Activated CD4-positive, alpha-beta memory T cell treated with anti-CD3 and anti-CD28 coated beads for 36 hours (primary cell): Measurements from ENCODE around the gene RRBP1. TPM values are rescaled to one million over a fixed set of nuclear protein-coding genes. Genes with fewer than 3 reads are reported as not detected.
A peak's percentile ranks its signal among the peaks of the same experiment; 100 is the strongest.

Experiments used
- CTCF ChIA-PET: fragments of 350-600 bp; sonication (Branson Sonifier 250); formaldehyde crosslinking; loops from one replicate; lab custom pipeline; 2021; ENCODE audit warnings: antibody characterized with exemption, inconsistent platforms; lab: Charles Lee
- POLR2A ChIA-PET: fragments of 350-600 bp; sonication (Branson Sonifier 250); formaldehyde crosslinking; loops from one replicate; lab custom pipeline; 2021; ENCODE audit warnings: antibody characterized with exemption; lab: Charles Lee
- DNase-seq: peaks from one replicate; pipeline ENCODE4 v3.0.0-alpha.2; 2020
- H3K27ac Mint-ChIP-seq: one replicate; pipeline ENCODE4 v1.8.0; 2021; ENCODE audit warnings: mixed read lengths
- H3K27me3 Mint-ChIP-seq: one replicate; pipeline ENCODE4 v1.8.0; 2021; ENCODE audit warnings: mixed read lengths
- H3K36me3 Mint-ChIP-seq: one replicate; pipeline ENCODE4 v1.8.0; 2021; ENCODE audit warnings: mixed read lengths
- H3K4me1 Mint-ChIP-seq: one replicate; pipeline ENCODE4 v1.8.0; 2021; ENCODE audit warnings: low read depth, mixed read lengths
- H3K4me3 Mint-ChIP-seq: one replicate; pipeline ENCODE4 v1.8.0; 2021; ENCODE audit warnings: mild to moderate bottlenecking, mixed read lengths
- H3K9me3 Mint-ChIP-seq: one replicate; pipeline ENCODE4 v1.8.0; 2021; ENCODE audit warnings: mixed read lengths
- intact Hi-C: fragments of 100-400 bp; cut with micrococcal nuclease; formaldehyde crosslinking; loops from one replicate; pipeline ENCODE4 v1.15.1; 2023
- total RNA-seq, 2 experiments: library from RNA; stranded (reverse); gene quantifications; one replicate each; pipeline ENCODE4 v1.2.3, GENCODE V29; 2021

The RRBP1 gene
- total RNA-seq, 2 experiments from 2014 or later = 29.6 to 32.0 TPM

GRCh38 chr20:17668432-17668831, 13.6 kb downstream of the RRBP1 start:
- POLR2A ChIA-PET = no interaction called here
- H3K36me3 Mint-ChIP-seq = no peaks in the 10 kb centered on the region
- H3K4me1 Mint-ChIP-seq = peaks cover 35% of the 10 kb centered on the region
- no peak overlapping the region for H3K4me3 Mint-ChIP-seq
- no peaks in the 10 kb centered on the region for H3K9me3 Mint-ChIP-seq
- intact Hi-C loops = loop anchor here (5.0 kb wide), 2 partner anchors 136 to 161 kb away; partner anchors contain the start of gene BFSP1
- no peaks in the 10 kb centered on the region for H3K27me3 Mint-ChIP-seq
- no peak for DNase-seq
- no peak overlapping the region for H3K27ac Mint-ChIP-seq
- CTCF ChIA-PET = interaction anchor here (6.3 kb wide), 1 partner anchor 13 kb away, joined by 48 read pairs; the partner anchor contains the start of gene RRBP1

- Mint-ChIP-seq H3K4me3 (no peak overlapping the region), H3K4me1 (peaks cover 37% of the 10 kb centered on the region), H3K36me3 (peaks cover 1% of the 10 kb centered on the region), H3K27ac (no peak overlapping the region), H3K9me3 (no peaks in the 10 kb centered on the region), H3K27me3 (no peaks in the 10 kb centered on the region)
- no peak for DNase-seq
- POLR2A ChIA-PET = interaction anchor here (2.0 kb wide), 1 partner anchor 14 kb away, joined by 8 read pairs; the partner anchor contains the start of gene RRBP1
- intact Hi-C loops = loop anchor here (5.0 kb wide), 2 partner anchors 135 to 160 kb away; partner anchors contain the start of gene BFSP1
- CTCF ChIA-PET = interaction anchor here (6.3 kb wide), 1 partner anchor 14 kb away, joined by 48 read pairs; the partner anchor contains the start of gene RRBP1
Measured at GRCh38 chr20:17667445-17667844, 14.6 kb downstream of the RRBP1 start.

- no peak overlapping the region for H3K27ac Mint-ChIP-seq
- ChIA-PET CTCF (interaction anchor here (1.0 to 6.3 kb wide), 3 partner anchors 10 to 49 kb away, joined by 4 to 48 read pairs (median 9); partner anchors contain the start of gene RRBP1), POLR2A (interaction anchor here (1.0 to 2.0 kb wide), 2 partner anchors 9 to 15 kb away, joined by 4 to 8 read pairs; partner anchors contain the start of gene RRBP1)
- DNase-seq = peak; percentile 3
- no peak overlapping the region for H3K4me3 Mint-ChIP-seq
- H3K4me1 Mint-ChIP-seq = peaks cover 43% of the 10 kb centered on the region
- no peaks in the 10 kb centered on the region for H3K27me3 Mint-ChIP-seq
- H3K9me3 Mint-ChIP-seq = no peaks in the 10 kb centered on the region
- intact Hi-C loops = loop anchor here (5.0 kb wide), 2 partner anchors 134 to 159 kb away; partner anchors contain the start of gene BFSP1
- peaks cover 1% of the 10 kb centered on the region for H3K36me3 Mint-ChIP-seq
Measured at GRCh38 chr20:17666481-17666880, 15.6 kb downstream of the RRBP1 start.

GRCh38 chr20:17665756-17666155, 16.3 kb downstream of the RRBP1 start:
- no peaks in the 10 kb centered on the region for H3K27me3 Mint-ChIP-seq
- ChIA-PET POLR2A (interaction anchor here (1.0 to 2.0 kb wide), 2 partner anchors 9 to 16 kb away, joined by 4 to 8 read pairs; partner anchors contain the start of gene RRBP1), CTCF (interaction anchor here (1.0 to 6.3 kb wide), 4 partner anchors 9 to 129 kb away, joined by 4 to 48 read pairs (median 6); partner anchors contain the start of gene RRBP1)
- H3K4me3 Mint-ChIP-seq = no peak overlapping the region
- no peaks in the 10 kb centered on the region for H3K9me3 Mint-ChIP-seq
- intact Hi-C loops = loop anchor here (2.0 to 5.0 kb wide), 3 partner anchors 15 to 158 kb away; partner anchors contain the start of gene BFSP1
- H3K27ac Mint-ChIP-seq = no peak overlapping the region
- H3K36me3 Mint-ChIP-seq = peaks cover 1% of the 10 kb centered on the region
- peaks cover 43% of the 10 kb centered on the region for H3K4me1 Mint-ChIP-seq
- peak; percentile 4 for DNase-seq

- intact Hi-C loops = loop anchor here (2.0 kb wide), 1 partner anchor 17 kb away; no protein-coding TSS in a partner anchor
- ChIA-PET POLR2A (interaction anchor here (1.2 kb wide), 1 partner anchor 18 kb away, joined by 3 read pairs; the partner anchor contains the start of gene RRBP1), CTCF (interaction anchor here (1.1 to 6.3 kb wide), 4 partner anchors 15 to 127 kb away, joined by 4 to 48 read pairs (median 4); partner anchors contain the start of gene RRBP1)
- Mint-ChIP-seq H3K27me3 (no peaks in the 10 kb centered on the region), H3K4me3 (peak overlapping the region; percentile 38), H3K9me3 (no peaks in the 10 kb centered on the region), H3K36me3 (peaks cover 8% of the 10 kb centered on the region), H3K27ac (peak overlapping the region; percentile 30), H3K4me1 (peaks cover 38% of the 10 kb centered on the region)
- peak; percentile 51 for DNase-seq
Measured at GRCh38 chr20:17664025-17664633, 17.9 kb downstream of the RRBP1 start.

GRCh38 chr20:17663486-17663885, 18.6 kb downstream of the RRBP1 start:
- H3K4me1 Mint-ChIP-seq = peaks cover 38% of the 10 kb centered on the region
- DNase-seq = no peak
- H3K4me3 Mint-ChIP-seq = no peak overlapping the region
- ChIA-PET POLR2A (no interaction called here), CTCF (interaction anchor here (1.2 kb wide), 1 partner anchor 15 kb away, joined by 5 read pairs; no protein-coding TSS in a partner anchor)
- peaks cover 3% of the 10 kb centered on the region for H3K9me3 Mint-ChIP-seq
- no peak overlapping the region for H3K27ac Mint-ChIP-seq
- H3K27me3 Mint-ChIP-seq = no peaks in the 10 kb centered on the region
- peaks cover 12% of the 10 kb centered on the region for H3K36me3 Mint-ChIP-seq
- intact Hi-C loops = no loop called here

GRCh38 chr20:17663040-17663399, 19.0 kb downstream of the RRBP1 start:
- POLR2A ChIA-PET = no interaction called here
- no peak for DNase-seq
- Mint-ChIP-seq H3K27ac (no peak overlapping the region), H3K9me3 (peaks cover 3% of the 10 kb centered on the region), H3K4me1 (peaks cover 39% of the 10 kb centered on the region), H3K4me3 (no peak overlapping the region), H3K27me3 (no peaks in the 10 kb centered on the region), H3K36me3 (peaks cover 16% of the 10 kb centered on the region)
- intact Hi-C loops = no loop called here
- CTCF ChIA-PET = interaction anchor here (1.4 kb wide), 1 partner anchor 19 kb away, joined by 6 read pairs; the partner anchor contains the start of gene RRBP1

- peak; percentile 27 for DNase-seq
- peaks cover 19% of the 10 kb centered on the region for H3K36me3 Mint-ChIP-seq
- ChIA-PET POLR2A (interaction anchor here (0.7 kb wide), 1 partner anchor 20 kb away, joined by 4 read pairs; the partner anchor contains the start of gene RRBP1), CTCF (interaction anchor here (0.6 to 1.4 kb wide), 2 partner anchors 20 to 232 kb away, joined by 4 to 6 read pairs; partner anchors contain the start of gene RRBP1)
- no peak overlapping the region for H3K4me3 Mint-ChIP-seq
- intact Hi-C loops = no loop called here
- H3K27me3 Mint-ChIP-seq = no peaks in the 10 kb centered on the region
- H3K27ac Mint-ChIP-seq = no peak overlapping the region
- H3K4me1 Mint-ChIP-seq = peaks cover 40% of the 10 kb centered on the region
- H3K9me3 Mint-ChIP-seq = peaks cover 3% of the 10 kb centered on the region
Measured at GRCh38 chr20:17662333-17663039, 19.6 kb downstream of the RRBP1 start.

- POLR2A ChIA-PET = no interaction called here
- no peak for DNase-seq
- H3K27ac Mint-ChIP-seq = no peak overlapping the region
- no peaks in the 10 kb centered on the region for H3K27me3 Mint-ChIP-seq
- H3K4me3 Mint-ChIP-seq = no peak overlapping the region
- CTCF ChIA-PET = no interaction called here
- H3K9me3 Mint-ChIP-seq = peaks cover 3% of the 10 kb centered on the region
- H3K36me3 Mint-ChIP-seq = peaks cover 19% of the 10 kb centered on the region
- intact Hi-C loops = no loop called here
- H3K4me1 Mint-ChIP-seq = peaks cover 39% of the 10 kb centered on the region
Measured at GRCh38 chr20:17661121-17661744, 20.8 kb downstream of the RRBP1 start.

GRCh38 chr20:17660667-17661066, 21.4 kb downstream of the RRBP1 start:
- Mint-ChIP-seq H3K27ac (no peak overlapping the region), H3K4me3 (no peak overlapping the region), H3K9me3 (peaks cover 3% of the 10 kb centered on the region), H3K27me3 (no peaks in the 10 kb centered on the region), H3K4me1 (peaks cover 35% of the 10 kb centered on the region), H3K36me3 (peaks cover 19% of the 10 kb centered on the region)
- DNase-seq = no peak
- intact Hi-C loops = no loop called here
- ChIA-PET POLR2A (no interaction called here), CTCF (no interaction called here)

- no peak for DNase-seq
- H3K36me3 Mint-ChIP-seq = peaks cover 19% of the 10 kb centered on the region
- intact Hi-C loops = no loop called here
Measured at GRCh38 chr20:17659801-17660200, 22.2 kb downstream of the RRBP1 start.

More at GRCh38 chr20:17659801-17660200, 22.2 kb downstream of the RRBP1 start:
- CTCF ChIA-PET = interaction anchor here (0.6 kb wide), 1 partner anchor 128 kb away, joined by 3 read pairs; the partner anchor contains the start of gene BFSP1
- Mint-ChIP-seq H3K9me3 (peaks cover 3% of the 10 kb centered on the region), H3K27ac (no peak overlapping the region), H3K4me1 (peaks cover 30% of the 10 kb centered on the region), H3K4me3 (no peak overlapping the region), H3K27me3 (no peaks in the 10 kb centered on the region)
- POLR2A ChIA-PET = no interaction called here
